GM12801 (cell line): ENCODE measurements around the gene IMMP1L.

Experiments
- CTCF ChIP-seq: IDR thresholded peaks from one replicate; pipeline ENCODE4 v1.5.1; 2011; ENCODE audit warnings: control low read depth; ENCODE audit not compliant: insufficient read length; ENCODE audit errors: extremely low read depth

The IMMP1L gene

DNA sequence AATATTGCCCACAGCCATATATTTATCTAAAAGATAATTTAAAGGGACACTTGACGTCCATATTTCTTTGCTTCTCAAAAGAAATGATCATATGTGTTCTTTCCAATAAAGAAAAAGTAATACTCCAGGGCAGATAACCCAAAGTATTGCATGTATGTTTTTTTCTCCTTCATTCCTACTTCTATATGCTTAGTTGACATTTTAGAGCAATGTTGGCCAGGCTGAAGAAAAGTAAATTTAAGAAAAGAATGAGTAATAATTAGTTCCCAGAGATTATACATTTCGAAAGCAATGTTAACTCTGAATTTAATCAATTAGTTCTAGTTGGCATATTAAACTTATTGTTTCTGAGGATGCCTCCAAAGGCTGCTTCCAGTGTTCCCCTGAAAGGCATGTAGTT is 91.6 kb downstream of the IMMP1L start:
- no peak for TF ChIP-seq CTCF

GRCh38 chr11:31417357-31417756 is 92.1 kb downstream of the IMMP1L start:
- TF ChIP-seq CTCF = no peak

DNA sequence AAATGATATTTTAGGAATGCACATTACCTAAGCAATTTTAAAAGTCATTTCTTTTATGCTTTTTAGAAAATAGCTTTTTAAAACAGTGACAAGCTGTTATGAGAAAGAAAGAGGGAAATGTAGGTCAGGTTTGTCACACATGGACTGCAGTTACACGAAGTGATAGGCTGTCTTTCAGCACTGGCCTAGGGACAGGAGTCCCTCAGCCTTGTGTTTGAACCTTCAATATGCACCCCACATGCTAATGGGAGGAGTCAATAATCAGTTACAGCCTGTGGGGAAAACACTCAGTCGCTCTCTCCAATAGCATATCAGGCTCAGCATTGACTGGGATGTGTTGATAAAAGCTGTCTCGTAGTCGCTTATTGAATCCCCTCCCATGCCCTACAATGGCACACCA is 94.0 kb downstream of the IMMP1L start:
- no peak for TF ChIP-seq CTCF

DNA sequence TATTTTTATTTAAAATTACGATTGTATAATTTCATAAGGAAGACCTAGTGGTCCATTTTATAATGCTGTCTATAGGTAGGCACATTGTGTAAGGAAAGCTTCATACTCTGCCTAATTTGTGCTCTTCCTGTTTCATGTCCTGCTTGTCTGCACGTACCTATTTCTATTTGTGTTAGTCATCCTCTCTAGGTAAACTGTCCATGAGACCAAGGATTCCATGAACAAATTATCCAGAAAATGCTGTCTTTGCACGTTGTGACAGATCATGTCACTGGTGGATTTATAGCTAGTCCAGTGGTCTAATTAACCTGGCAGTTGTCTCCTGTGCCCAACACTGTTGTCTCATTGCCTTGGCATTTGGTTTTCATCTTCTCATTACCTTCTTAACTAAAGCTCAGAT is 95.1 kb downstream of the IMMP1L start:
- no peak for TF ChIP-seq CTCF

DNA sequence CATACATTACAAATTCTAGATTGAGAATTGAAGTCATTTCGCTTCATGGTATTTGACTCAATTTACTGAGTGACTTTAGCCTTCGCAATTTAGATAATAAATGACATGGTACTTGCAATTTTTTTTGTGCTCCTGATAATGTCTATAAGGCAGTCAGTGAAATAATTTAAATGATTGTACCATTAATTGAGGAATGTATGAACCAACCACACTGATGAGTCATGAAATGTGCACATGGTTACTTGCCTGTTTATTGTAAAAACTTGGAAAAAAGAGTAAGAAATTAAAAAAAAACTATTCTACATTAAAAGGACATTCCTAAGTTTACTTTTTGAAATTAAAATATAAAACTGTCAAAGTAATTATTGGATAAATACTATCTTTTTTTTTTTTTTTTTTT is 96.5 kb downstream of the IMMP1L start:
- TF ChIP-seq CTCF = no peak

- no peak for TF ChIP-seq CTCF
Measured at GRCh38 chr11:31408201-31408600, 101.2 kb downstream of the IMMP1L start.

GRCh38 chr11:31404614-31405013 is 104.8 kb downstream of the IMMP1L start:
- TF ChIP-seq CTCF = no peak
